Measurements from ENCODE around the gene ZNF487. TPM values are rescaled to one million over a fixed set of nuclear protein-coding genes. Genes with fewer than 3 reads are reported as not detected.
"Not testable (repeated sequence)": the region's sequence is repeated elsewhere in the genome, so short reads cannot be mapped to it uniquely, and the experiment has no call there.

Gene ZNF487
- 0.66 and 1.4 TPM in 2 replicates for total RNA-seq (2014; rRNA removed; shearing (Covaris generic))

GRCh38 chr10:43436291-43437140 is at the start of gene ZNF487:
TSS of gene ZNF487 (plus strand) at chr10:43437111. CDS start at chr10:43475814, 38,703 bp downstream.
- DNase-seq (ENCODE audit: low spot score) = peak; percentile 68

DNA sequence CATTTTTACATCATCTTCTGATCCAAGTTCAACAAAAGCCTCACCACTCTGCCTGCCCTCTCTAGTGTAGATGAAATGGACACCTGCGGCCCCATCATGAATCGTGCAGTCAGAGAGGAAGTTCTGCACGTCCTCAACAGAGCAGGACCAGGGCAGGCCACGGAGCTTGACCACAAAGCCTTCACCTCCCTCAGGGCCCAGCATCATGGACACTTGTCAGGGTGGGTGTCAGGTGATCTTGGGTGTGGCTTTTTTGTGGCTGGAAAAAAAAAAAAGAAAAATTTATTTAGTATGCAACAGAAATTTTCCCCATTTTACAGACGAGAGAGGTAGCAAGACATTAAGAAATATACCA is 49.3 kb upstream of the ZNF487 start:
- DNase-seq (ENCODE audit: low spot score) = no peak

GRCh38 chr10:43389867-43390266 is 47.0 kb upstream of the ZNF487 start:
- DNase-seq (ENCODE audit: low spot score) = no peak

DNA sequence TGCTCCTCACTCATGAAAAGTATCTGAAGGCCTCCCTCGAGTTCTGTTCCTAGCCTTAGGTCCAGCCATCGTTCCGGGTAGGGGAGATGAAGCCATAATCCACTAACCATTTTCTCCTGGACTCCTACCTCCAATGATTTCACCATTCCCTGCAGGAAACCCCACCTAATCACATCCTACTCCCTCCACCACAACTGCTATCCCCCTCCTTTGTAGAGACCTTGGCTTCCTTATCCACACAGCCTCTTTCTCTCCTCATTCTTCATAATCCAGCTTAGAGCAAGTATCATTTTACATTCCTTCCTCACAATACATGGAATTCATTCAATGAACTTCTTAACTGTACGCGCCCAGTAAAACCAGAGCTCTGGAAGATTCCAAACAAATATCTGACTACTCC is 46.6 kb upstream of the ZNF487 start:
- DNase-seq (ENCODE audit: low spot score) = no peak

DNA sequence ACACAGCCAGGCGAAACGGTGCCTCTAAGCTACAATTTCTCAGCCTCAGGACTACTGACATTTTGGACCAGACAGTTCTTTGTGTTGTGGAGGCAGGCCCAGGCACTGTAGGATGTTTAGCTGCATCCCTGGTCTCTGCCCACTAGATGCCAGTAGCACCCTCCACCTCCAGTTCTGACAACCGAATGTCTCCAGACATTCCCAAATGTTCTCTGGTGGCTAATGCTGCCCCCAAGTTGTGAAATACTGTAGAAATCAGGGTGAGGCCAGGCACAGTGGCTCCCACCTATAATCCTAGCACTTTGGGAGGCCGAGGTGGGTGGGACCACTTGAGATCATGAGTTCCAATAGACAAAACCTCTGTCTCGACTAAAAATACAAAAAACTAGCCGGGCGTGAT is 46.2 kb upstream of the ZNF487 start:
- no peak for DNase-seq (ENCODE audit: low spot score)

DNA sequence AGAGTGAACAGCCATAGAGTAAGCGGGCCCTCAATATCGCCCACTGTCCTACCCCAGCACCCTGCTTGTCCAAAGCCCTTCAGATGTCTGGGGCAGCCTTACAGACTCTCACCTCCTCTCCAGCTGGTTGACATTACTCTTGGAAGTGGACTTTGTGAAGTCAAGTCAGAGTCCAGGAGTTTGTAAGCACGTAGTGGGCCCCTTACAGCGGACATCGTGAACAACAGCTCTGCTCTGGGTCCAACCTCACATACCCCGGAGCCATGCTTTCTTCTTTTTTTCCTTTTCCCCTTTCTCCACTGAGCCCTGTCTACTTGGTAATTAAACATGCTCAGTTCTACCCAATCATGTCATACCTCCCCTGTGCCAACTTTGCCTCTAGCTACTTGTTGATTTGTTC is 45.4 kb upstream of the ZNF487 start:
- no peak for DNase-seq (ENCODE audit: low spot score)

GRCh38 chr10:43392748-43393147 is 44.2 kb upstream of the ZNF487 start:
- DNase-seq (ENCODE audit: low spot score) = no peak

GRCh38 chr10:43393186-43393585 is 43.7 kb upstream of the ZNF487 start:
- DNase-seq (ENCODE audit: low spot score) = not testable (repeated sequence)

DNA sequence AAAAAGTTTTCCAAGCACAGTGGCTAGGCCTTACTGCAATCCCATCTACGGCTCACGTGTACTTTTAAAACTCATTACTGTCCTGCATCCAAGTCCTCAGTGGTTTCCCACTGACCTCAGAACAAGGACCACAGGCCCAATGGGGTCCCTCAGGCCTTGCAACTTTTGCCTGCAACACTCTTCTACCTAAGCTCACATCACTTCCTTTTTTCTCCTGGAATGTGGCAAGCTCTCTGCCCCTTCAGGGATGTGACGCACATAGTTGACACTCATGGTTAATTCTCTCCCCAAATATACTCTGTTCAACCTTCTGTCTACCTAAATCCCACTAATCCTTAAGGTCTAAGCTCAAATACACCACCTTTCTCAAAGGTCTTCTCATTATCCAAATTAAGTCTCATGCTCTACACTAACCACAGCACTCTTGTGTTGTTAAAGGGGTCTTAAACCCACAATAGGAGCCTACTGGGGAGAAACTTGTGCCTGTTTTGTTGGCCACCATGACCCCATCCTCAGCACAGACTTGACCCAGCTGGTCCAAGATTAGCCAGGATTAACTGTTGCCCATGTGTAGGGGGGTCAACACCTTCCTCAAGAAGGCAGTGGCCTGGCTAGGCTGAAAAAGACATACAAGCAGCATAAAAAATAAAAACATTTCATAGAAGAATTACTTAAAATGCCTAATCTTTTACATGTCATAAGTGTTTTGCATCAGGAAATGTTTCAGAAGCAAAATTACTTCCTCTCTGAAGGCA is 43.1 kb upstream of the ZNF487 start:
- no peak for DNase-seq (ENCODE audit: low spot score)

DNA sequence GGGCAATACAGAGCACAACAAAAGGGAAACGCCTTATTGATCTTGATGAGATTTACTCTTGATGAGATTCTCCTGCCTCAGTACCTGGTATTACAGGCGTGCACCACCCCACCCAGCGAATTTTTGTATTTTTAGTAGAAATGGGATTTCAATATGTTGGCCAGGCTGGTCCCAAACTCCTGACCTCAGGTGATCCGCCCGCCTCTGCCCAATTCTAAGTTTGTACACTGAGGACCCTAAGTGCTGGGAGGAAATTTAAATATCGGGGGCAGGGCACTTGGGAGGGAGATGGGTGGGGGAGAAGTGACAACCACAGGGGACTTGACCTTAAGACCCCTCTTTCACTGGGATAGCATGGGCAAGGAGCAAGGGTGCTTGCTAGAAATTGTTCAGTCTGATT is 42.0 kb upstream of the ZNF487 start:
- no peak for DNase-seq (ENCODE audit: low spot score)

DNA sequence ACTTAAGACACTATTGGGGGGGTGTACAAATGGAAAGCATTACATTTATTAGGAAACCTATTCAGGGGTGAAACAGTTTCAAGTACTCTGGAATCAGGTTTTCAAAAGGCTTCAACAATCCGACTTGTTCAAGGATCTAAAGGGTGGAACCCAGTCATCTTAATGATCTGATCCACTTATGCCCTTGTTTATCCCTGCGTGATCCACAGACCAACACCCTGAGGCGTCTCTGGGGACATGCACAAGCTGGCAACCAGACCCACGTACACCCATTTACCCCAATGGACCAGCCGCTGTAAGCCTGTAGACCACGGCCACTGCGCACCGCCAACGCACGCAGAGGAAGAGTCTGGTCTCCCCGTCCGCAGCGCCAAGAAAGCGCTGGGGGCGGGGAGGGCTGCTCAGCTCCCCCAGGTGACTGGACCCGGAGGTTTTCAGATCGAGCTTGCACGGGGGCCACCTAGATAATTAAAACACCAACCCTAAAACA is 41.3 kb upstream of the ZNF487 start:
- DNase-seq (ENCODE audit: low spot score) = no peak

- DNase-seq (ENCODE audit: low spot score) = peak; percentile 57
Observed at GRCh38 chr10:43396061-43396927, 40.6 kb upstream of the ZNF487 start.

- DNase-seq (ENCODE audit: low spot score) = peak; percentile 91
Observed at GRCh38 chr10:43396928-43397624, 39.8 kb upstream of the ZNF487 start.

- no peak for DNase-seq (ENCODE audit: low spot score)
Observed at GRCh38 chr10:43398939-43399319, 38.0 kb upstream of the ZNF487 start.

GRCh38 chr10:43399320-43400310 is 37.3 kb upstream of the ZNF487 start:
- DNase-seq (ENCODE audit: low spot score) = no peak

DNA sequence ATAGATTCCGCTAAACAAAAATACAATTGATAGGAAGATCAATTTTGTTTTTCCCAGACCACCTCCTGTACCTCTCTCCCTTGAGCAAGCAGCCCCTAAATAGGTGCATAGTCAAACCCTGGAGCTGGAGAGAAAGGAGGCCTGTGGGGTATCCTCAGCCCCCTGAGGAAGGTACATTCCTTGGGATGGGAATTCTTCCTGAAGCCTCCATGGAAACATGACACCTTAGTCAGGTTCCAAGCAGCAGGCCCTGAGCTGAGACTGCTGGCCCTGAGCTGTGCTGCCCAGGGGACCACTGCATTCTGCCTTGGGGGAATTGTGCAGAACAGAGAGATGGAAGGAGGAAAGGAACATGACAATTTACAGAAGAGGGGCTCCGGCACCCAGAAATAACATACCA is 35.3 kb upstream of the ZNF487 start:
- no peak for DNase-seq (ENCODE audit: low spot score)

- DNase-seq (ENCODE audit: low spot score) = no peak
Observed at GRCh38 chr10:43402176-43402575, 34.7 kb upstream of the ZNF487 start.

- no peak for DNase-seq (ENCODE audit: low spot score)
Observed at GRCh38 chr10:43402880-43403452, 33.9 kb upstream of the ZNF487 start.

DNA sequence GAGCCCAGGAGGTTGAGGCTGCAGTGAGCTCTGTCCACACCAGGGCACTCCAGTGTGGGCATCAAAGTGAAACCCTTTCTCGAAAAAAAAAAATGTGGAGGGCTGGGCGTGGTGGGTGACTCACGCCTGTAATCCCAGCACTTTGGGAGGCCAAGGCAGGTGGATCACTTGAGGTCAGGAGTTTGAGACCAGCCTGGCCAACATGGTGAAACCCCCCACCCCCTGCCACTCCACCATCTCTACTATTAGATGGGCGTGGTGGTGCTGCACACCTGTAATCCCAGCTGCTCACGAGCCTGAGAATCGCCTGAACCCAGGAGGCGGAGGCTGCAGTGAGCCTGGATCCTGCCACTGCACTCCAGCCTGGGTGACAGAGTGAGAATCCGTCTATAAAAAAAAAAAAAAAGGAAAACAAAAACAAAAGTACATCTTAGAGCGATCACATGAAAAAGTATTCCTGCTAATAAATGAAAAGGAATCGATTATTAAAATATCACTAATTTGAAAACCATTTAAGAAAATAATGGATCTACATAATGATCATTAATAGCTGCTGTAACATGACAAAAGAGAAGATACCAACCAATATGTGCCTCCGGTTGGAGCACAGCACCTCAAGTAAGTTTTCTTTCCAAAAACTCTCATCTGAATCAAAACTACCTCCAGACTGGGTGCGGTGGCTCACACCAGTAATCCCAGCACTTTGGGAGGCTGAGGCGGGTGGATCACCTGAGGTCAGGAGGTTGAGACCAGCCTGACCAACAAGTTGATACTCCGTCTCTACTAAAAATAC is 32.8 kb upstream of the ZNF487 start:
- DNase-seq (ENCODE audit: low spot score) = no peak
